Activated CD4-positive, alpha-beta T cell treated with anti-CD3 and anti-CD28 coated beads, Interleukin-2, amount 10 ng/mL, durations not matched to agents 24 days and 14 days (primary cell): ENCODE data around the gene TLX3. TPM values are rescaled to one million over a fixed set of nuclear protein-coding genes. Genes with fewer than 3 reads are reported as not detected.
"Not testable (repeated sequence)": the region's sequence is repeated elsewhere in the genome, so short reads cannot be mapped to it uniquely, and the experiment has no call there.

Source experiments
- DNase-seq: peaks from one replicate; pipeline ENCODE4 v3.0.0; 2022
- H3K27ac Mint-ChIP-seq: one replicate; pipeline ENCODE4 v1.8.0; 2022; ENCODE audit warnings: mild to moderate bottlenecking, mixed read lengths
- H3K27me3 Mint-ChIP-seq: one replicate; pipeline ENCODE4 v1.8.0; 2022; ENCODE audit warnings: mixed read lengths
- H3K36me3 Mint-ChIP-seq: one replicate; pipeline ENCODE4 v1.8.0; 2022; ENCODE audit warnings: low read depth, mild to moderate bottlenecking, mixed read lengths
- H3K4me1 Mint-ChIP-seq: one replicate; pipeline ENCODE4 v1.8.0; 2021; ENCODE audit warnings: mixed read lengths
- H3K4me3 Mint-ChIP-seq: one replicate; pipeline ENCODE4 v1.8.0; 2022; ENCODE audit warnings: mild to moderate bottlenecking, moderate library complexity, mixed read lengths
- H3K9me3 Mint-ChIP-seq: one replicate; pipeline ENCODE4 v1.8.0; 2021; ENCODE audit warnings: mixed read lengths
- intact Hi-C: fragments of 100-400 bp; cut with micrococcal nuclease; formaldehyde crosslinking; loops from one replicate; pipeline ENCODE4 v1.15.1; 2023
- total RNA-seq: library from RNA; stranded (reverse); gene quantifications from 2 replicates; pipeline ENCODE4 v1.2.3, GENCODE V29; 2022

The TLX3 gene
- total RNA-seq, 1 donor from 2014 or later = not detected

DNA sequence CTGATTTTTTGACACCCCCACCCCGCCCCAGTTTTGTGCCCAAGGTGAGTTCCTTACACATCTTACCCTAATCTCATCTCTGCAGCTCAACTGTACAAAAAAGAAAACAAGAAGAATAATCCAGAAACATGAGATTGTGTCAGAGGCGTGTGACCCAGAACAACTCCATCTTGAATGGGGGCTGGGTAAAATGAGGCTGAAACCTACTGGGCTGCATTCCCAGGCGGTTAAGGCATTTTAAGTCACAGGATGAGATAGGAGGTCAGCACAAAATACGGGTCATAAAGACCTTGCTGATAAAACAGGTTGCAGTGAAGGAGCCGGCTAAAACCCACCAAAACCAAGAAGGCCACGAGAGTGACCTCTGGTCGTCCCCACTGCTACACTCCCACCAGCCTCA, 52.1 kb downstream of the TLX3 start:
- H3K27me3 Mint-ChIP-seq = peaks cover 11% of the 10 kb centered on the region
- DNase-seq, H3K4me1 Mint-ChIP-seq, H3K27ac Mint-ChIP-seq, intact Hi-C loops, H3K36me3 Mint-ChIP-seq, H3K9me3 Mint-ChIP-seq, H3K4me3 Mint-ChIP-seq: not testable (repeated sequence)

Other genes starting within 250 kb of the TLX3 start
- 3,066 and 3,162 TPM in 2 replicates for gene NPM1, start 78.6 kb downstream of the TLX3 start, total RNA-seq
- gene FGF18, start 110.4 kb downstream of the TLX3 start, total RNA-seq = 0.17 and 0.33 TPM in 2 replicates